Left renal pelvis (tissue), 4 donors: ENCODE results near the gene NINJ1. TPM values are rescaled to one million over a fixed set of nuclear protein-coding genes. Genes with fewer than 3 reads are reported as not detected.

Source experiments
- DNase-seq, 4 donors: peaks; one replicate each; pipeline ENCODE4 v3.0.0-alpha.2; 2013; ENCODE audit warnings: low read depth in 4 of 4, low spot score in 3 of 4
- polyA plus RNA-seq, 4 donors: library from polyadenylated mRNA; unstranded; fragments of 120-200 nt; gene quantifications; one replicate each; pipeline ENCODE4 v1.2.1, GENCODE V29; 2013; ENCODE audit not compliant: insufficient read length in 4 of 4

The NINJ1 gene
- 10 to 100 TPM; 37.3 to 49.9 (median 40.8) TPM for polyA plus RNA-seq

GRCh38 chr9:93134015-93134739 is at the start of gene NINJ1:
Gene NINJ1, minus strand, starts transcription at chr9:93134251. Its CDS starts 34 bp downstream, at chr9:93134217.
- peak in 3 of 4 donors; percentile 50 to 66 (median 63) for DNase-seq

- DNase-seq: no peak
Observed at GRCh38 chr9:93183131-93183662, 49.1 kb upstream of the NINJ1 start.

- no peak for DNase-seq
Observed at GRCh38 chr9:93182572-93182971, 48.5 kb upstream of the NINJ1 start.

GRCh38 chr9:93181672-93182435 is 47.8 kb upstream of the NINJ1 start:
- DNase-seq: no peak

GRCh38 chr9:93180938-93181337 is 46.9 kb upstream of the NINJ1 start:
- no peak for DNase-seq

- no peak for DNase-seq
Observed at GRCh38 chr9:93178851-93179786, 45.1 kb upstream of the NINJ1 start.

GRCh38 chr9:93177676-93178075 is 43.6 kb upstream of the NINJ1 start:
- DNase-seq: no peak

GRCh38 chr9:93174976-93175375 is 40.9 kb upstream of the NINJ1 start:
- DNase-seq: no peak

GRCh38 chr9:93173365-93174051 is 39.5 kb upstream of the NINJ1 start:
- no peak for DNase-seq

- DNase-seq: no peak
Observed at GRCh38 chr9:93172666-93173364, 38.8 kb upstream of the NINJ1 start.

- DNase-seq: no peak
Observed at GRCh38 chr9:93171261-93171990, 37.4 kb upstream of the NINJ1 start.

- no peak for DNase-seq
Observed at GRCh38 chr9:93170571-93170970, 36.5 kb upstream of the NINJ1 start.

GRCh38 chr9:93169444-93169843 is 35.4 kb upstream of the NINJ1 start:
- no peak for DNase-seq

GRCh38 chr9:93168581-93168980 is 34.5 kb upstream of the NINJ1 start:
- no peak for DNase-seq

GRCh38 chr9:93167838-93168237 is 33.8 kb upstream of the NINJ1 start:
- no peak for DNase-seq

- DNase-seq: no peak
Observed at GRCh38 chr9:93167185-93167584, 33.1 kb upstream of the NINJ1 start.

- no peak for DNase-seq
Observed at GRCh38 chr9:93166699-93167098, 32.6 kb upstream of the NINJ1 start.

- DNase-seq: no peak
Observed at GRCh38 chr9:93164085-93164484, 30.0 kb upstream of the NINJ1 start.
